Endothelial cell of umbilical vein (primary cell): ENCODE results near the gene ARL8B. TPM values are rescaled to one million over a fixed set of nuclear protein-coding genes. Genes with fewer than 3 reads are reported as not detected.

Experiments used
- BruUV-seq: library from RNA; stranded (reverse); fragments of 400-500 nt; replicated peaks from 2 replicates; lab custom pipeline; 2021; lab: Mats Ljungman, UMichigan
- CTCF ChIA-PET: fragments of 300-600, 350-600 bp; sonication (Branson Sonifier 250); formaldehyde crosslinking; loops from one replicate; lab custom pipeline; 2021; ENCODE audit warnings: antibody characterized with exemption, inconsistent platforms; lab: Charles Lee
- POLR2A ChIA-PET: fragments of 300-600, 350-600 bp; sonication (Branson Sonifier 250); formaldehyde crosslinking; loops from one replicate; lab custom pipeline; 2021; ENCODE audit warnings: antibody characterized with exemption, inconsistent platforms; lab: Charles Lee
- DNase-seq: peaks from one replicate; pipeline ENCODE4 v3.0.0-alpha.2; 2011; ENCODE audit warnings: low read depth, low spot score
- FAIRE-seq: peaks from 2 replicates; lab custom pipeline; 2011; peaks lifted over from hg19 to GRCh38; lab: Jason Lieb, UNC
- H2AFZ ChIP-seq: 2 replicates; pipeline ENCODE4 v1.6.0; 2012; ENCODE audit warnings: low read depth, low read length, control low read depth, inconsistent platforms
- H3K27ac ChIP-seq: 2 replicates; pipeline ENCODE4 v1.5.1; 2011; ENCODE audit warnings: low read depth, mild to moderate bottlenecking, control low read depth, low read length, moderate library complexity; ENCODE audit not compliant: insufficient read depth
- H3K27me3 ChIP-seq, 2 experiments: 2 replicates each; pipeline versions ENCODE4 v1.6.0 to v1.6.1; 2011; ENCODE audit warnings: low read length in 2 of 2, mixed read lengths in 1 of 2; ENCODE audit not compliant: control insufficient read depth in 2 of 2, insufficient read depth in 2 of 2
- H3K36me3 ChIP-seq, 2 experiments: 2 replicates in 1 of 2; 3 replicates in 1 of 2; pipeline ENCODE4 v1.5.1; 2011; ENCODE audit warnings: low read length in 2 of 2, mild to moderate bottlenecking in 1 of 2, moderate library complexity in 1 of 2; ENCODE audit not compliant: control insufficient read depth in 2 of 2, insufficient read depth in 2 of 2; ENCODE audit errors: extremely low read depth in 1 of 2
- H3K4me1 ChIP-seq: 3 replicates; pipeline ENCODE4 v1.5.1; 2011; ENCODE audit warnings: mild to moderate bottlenecking, low read length; ENCODE audit not compliant: control insufficient read depth, insufficient read depth; ENCODE audit errors: extremely low read depth
- H3K4me2 ChIP-seq: 2 replicates; pipeline ENCODE4 v1.6.1; 2011; ENCODE audit warnings: low read length, control low read depth, mixed read lengths; ENCODE audit not compliant: insufficient read depth
- H3K4me3 ChIP-seq, 3 experiments: fragments of 200-600 bp in 1 of 3; sonication (generic), shearing (Covaris generic) in 1 of 3; replicated peaks in 1 of 3; 2 replicates each; pipeline ENCODE4 v1.5.1; 2011 to 2016; ENCODE audit warnings: control low read depth in 3 of 3, low read length in 3 of 3, mild to moderate bottlenecking in 2 of 3, inconsistent platforms in 1 of 3, low read depth in 1 of 3, moderate library complexity in 1 of 3; ENCODE audit not compliant: insufficient read depth in 1 of 3
- H3K79me2 ChIP-seq: 2 replicates; pipeline ENCODE4 v1.6.0; 2012; ENCODE audit warnings: low read length, inconsistent platforms; ENCODE audit not compliant: control insufficient read depth, insufficient read depth
- H3K9ac ChIP-seq: replicated peaks from 2 replicates; pipeline ENCODE3; 2011; ENCODE audit warnings: low read length, control low read depth; ENCODE audit not compliant: insufficient read depth; ENCODE audit errors: extremely low read depth
- H3K9me1 ChIP-seq: replicated peaks from 3 replicates; pipeline ENCODE4 v1.6.0; 2011; ENCODE audit warnings: mild to moderate bottlenecking, low read length; ENCODE audit not compliant: control insufficient read depth, insufficient read depth; ENCODE audit errors: extremely low read depth
- H3K9me3 ChIP-seq: replicated peaks from 2 replicates; pipeline ENCODE4 v1.5.1; 2012; ENCODE audit warnings: low read length, inconsistent platforms; ENCODE audit not compliant: control insufficient read depth, insufficient read depth
- H4K20me1 ChIP-seq: replicated peaks from 2 replicates; pipeline ENCODE3; 2011; ENCODE audit warnings: mild to moderate bottlenecking, low read length; ENCODE audit not compliant: control insufficient read depth, insufficient read depth; ENCODE audit errors: extremely low read depth
- CTCF ChIP-seq, 2 donors: IDR thresholded peaks; 1 replicate in 1 of 2; 2 replicates in 1 of 2; pipeline ENCODE4 v1.5.1; 2011; ENCODE audit warnings: low read length in 2 of 2, mild to moderate bottlenecking in 2 of 2, moderate library complexity in 2 of 2, control low read depth in 1 of 2, inconsistent platforms in 1 of 2, low read depth in 1 of 2; ENCODE audit not compliant: insufficient read depth in 1 of 2; ENCODE audit errors: extremely low read depth in 1 of 2
- EZH2 ChIP-seq: IDR thresholded peaks from 2 replicates; pipeline ENCODE4 v1.6.1; 2012; ENCODE audit warnings: borderline replicate concordance, low read depth, mild to moderate bottlenecking, moderate library complexity, low read length, inconsistent platforms; ENCODE audit not compliant: severe bottlenecking
- FOS ChIP-seq: IDR thresholded peaks from 2 replicates; pipeline ENCODE4 v1.6.1; 2011; ENCODE audit warnings: mild to moderate bottlenecking, low read length, moderate library complexity, borderline replicate concordance; ENCODE audit not compliant: insufficient read depth
- GATA2 ChIP-seq: IDR thresholded peaks from 2 replicates; pipeline ENCODE4 v1.7.0; 2011; ENCODE audit warnings: low read depth, mild to moderate bottlenecking, moderate library complexity, mixed read lengths, low read length; ENCODE audit not compliant: insufficient read length, insufficient read depth
- JUN ChIP-seq: IDR thresholded peaks from 2 replicates; pipeline ENCODE4 v1.6.1; 2011; ENCODE audit warnings: borderline replicate concordance, low read depth; ENCODE audit not compliant: insufficient read length, insufficient read depth
- MAX ChIP-seq: IDR thresholded peaks from 2 replicates; pipeline ENCODE4 v1.6.1; 2011; ENCODE audit not compliant: insufficient read depth, insufficient read length
- MYC ChIP-seq: IDR thresholded peaks from one replicate; pipeline ENCODE4 v1.6.1; 2011; ENCODE audit warnings: mild to moderate bottlenecking, low read depth, low read length
- POLR2A ChIP-seq: IDR thresholded peaks from 2 replicates; pipeline ENCODE4 v1.6.1; 2012; ENCODE audit warnings: low read depth, mild to moderate bottlenecking, control low read depth, low read length
- POLR2AphosphoS5 ChIP-seq: IDR thresholded peaks from 2 replicates; pipeline ENCODE4 v1.6.1; 2012; ENCODE audit warnings: low read depth, mild to moderate bottlenecking, control low read depth, low read length, moderate library complexity; ENCODE audit not compliant: insufficient read depth
- dilution Hi-C: fragments of 300-500 bp; cut with MboI; formaldehyde crosslinking; loops from one replicate; pipeline ENCODE4 v1.15.0; 2019; ENCODE audit warnings: low sequenced_read_pairs; ENCODE audit not compliant: extremely low pct_ligation_motif_present
- intact Hi-C: fragments of 100-400 bp; cut with micrococcal nuclease; formaldehyde crosslinking; loops from one replicate; pipeline ENCODE4 v1.10.0; 2022
- polyA plus RNA-seq, 4 experiments: library from polyadenylated mRNA; depleted of rRNA in 3 of 4; stranded (reverse) in 3 of 4; unstranded in 1 of 4; fragments of >200 nt; gene quantifications; 2 replicates each; pipeline versions ENCODE4 v1.2.1 to v1.2.3, GENCODE V29; 2011 to 2012; ENCODE audit warnings: missing spikeins in 1 of 4
- total RNA-seq: library from RNA; stranded (reverse); gene quantifications from 2 replicates; pipeline ENCODE4 v1.2.3, GENCODE V29; 2021

ARL8B gene
- total and polyA plus RNA-seq, 2 donors (not counting 3 experiments of a cell fraction or from before 2014, with no cell fraction given): 32.1 to 58.2 TPM

GRCh38 chr3:5195605-5196004, 73.5 kb downstream of the ARL8B start:
- H3K4me2 ChIP-seq: no peak overlapping the region
- no peak overlapping the region for H3K4me3 ChIP-seq
- no peaks in the 10 kb centered on the region for H4K20me1 ChIP-seq
- H3K27me3 ChIP-seq: no peaks in the 10 kb centered on the region
- no peaks in the 10 kb centered on the region for H3K9me1 ChIP-seq
- no peak overlapping the region for H3K9ac ChIP-seq
- H3K4me1 ChIP-seq: peaks cover 38% of the 10 kb centered on the region
- no peaks in the 10 kb centered on the region for H3K9me3 ChIP-seq
- BruUV-seq: no TSS peak
- peaks cover 66% of the 10 kb centered on the region for H3K79me2 ChIP-seq
- peak overlapping the region; percentile 75 for H3K27ac ChIP-seq
- FAIRE-seq (no peak), DNase-seq (no peak)
- TF ChIP-seq CTCF (IDR thresholded peaks at IDR 0.05; ENCODE audit: extremely low read depth in 1 of 2, insufficient read depth in 1 of 2, low read depth in 1 of 2, low read length in 2 of 2) (no peak), JUN (no peak), EZH2 (no peak), MAX (no peak), MYC (no peak), POLR2A (no peak), GATA2 (no peak), FOS (no peak), POLR2AphosphoS5 (no peak)
- intact Hi-C loops (loop anchor here (1.0 to 2.0 kb wide), 3 partner anchors 8 to 1253 kb away; partner anchors contain the start of genes ARL8B and EDEM1), dilution Hi-C loops (no loop called here)
- ChIA-PET CTCF (interaction anchor here (0.8 to 1.9 kb wide), 3 partner anchors 9 to 59 kb away, joined by 3 to 11 read pairs (median 5); partner anchors contain the start of gene EDEM1), POLR2A (interaction anchor here (1.2 kb wide), 1 partner anchor 9 kb away, joined by 3 read pairs; no protein-coding TSS in a partner anchor)
- no peak overlapping the region for H2AFZ ChIP-seq
- H3K36me3 ChIP-seq: peaks cover 4 to 12% of the 10 kb centered on the region in 2 experiments
